ENCODE measurements around the gene ATG101. TPM values are rescaled to one million over a fixed set of nuclear protein-coding genes. Genes with fewer than 3 reads are reported as not detected.

The ATG101 gene
- total and polyA plus RNA-seq, 8 donors, result 7.6 to 105 (median 37.2) TPM

- Histone ChIP-seq H3K36me3 (peaks cover 0 to 22% (median 18%) of the 10 kb centered on the region in 4 donors), H3K4me1 (peaks cover 16 to 32% (median 23%) of the 10 kb centered on the region in 4 donors), H3K27me3 (peaks cover 0 to 11% (median 0%) of the 10 kb centered on the region in 3 donors), H3K27ac (peak overlapping the region; percentile 18 to 80 (median 70)), H3K9me3 (no peaks in the 10 kb centered on the region), H3K4me3 (no peak overlapping the region)
- TF ChIP-seq CTCF (IDR thresholded peaks at IDR 0.05) (peak in 5 of 7 experiments; percentile 92 to 97 (median 95)), POLR2A (IDR thresholded peaks at IDR 0.05) (no peak)
- 18 to 46% (median 39%) methylated on average over 9 to 11 of the region's 11 CpGs for whole genome bisulfite sequencing, 5 donors
- peak; percentile 61 to 84 for DNase-seq
- intact Hi-C loops (cut with DNase I; ENCODE audit: low total_unique reads), result loop anchor here (5.0 kb wide), 1 partner anchor 56 kb away; no protein-coding TSS in a partner anchor
These were observed 13.3 kb downstream of the ATG101 start for GRCh38 chr12:52082988-52083637.

- Histone ChIP-seq H3K27ac (no peak overlapping the region), H3K27me3 (peaks cover 0 to 16% (median 0%) of the 10 kb centered on the region in 3 donors), H3K4me3 (no peak overlapping the region), H3K36me3 (peaks cover 0 to 17% (median 13%) of the 10 kb centered on the region in 4 donors), H3K9me3 (no peaks in the 10 kb centered on the region), H3K4me1 (peaks cover 16 to 32% (median 23%) of the 10 kb centered on the region in 4 donors)
- intact Hi-C loops (cut with DNase I; ENCODE audit: low total_unique reads), result loop anchor here (5.0 kb wide), 1 partner anchor 56 kb away; no protein-coding TSS in a partner anchor
- no peak for TF ChIP-seq POLR2AphosphoS5 (IDR thresholded peaks at IDR 0.05)
- TF ChIP-seq CTCF (IDR thresholded peaks at IDR 0.05), result peak in 1 of 7 experiments; percentile 46
- TF ChIP-seq EP300 (IDR thresholded peaks at IDR 0.05), result no peak
- no peak for TF ChIP-seq POLR2A (IDR thresholded peaks at IDR 0.05)
- DNase-seq, result no peak
- WGBS, 5 donors, result 0 to 7% (median 2%) methylated on average over 2 of the region's 2 CpGs
These were observed 13.8 kb downstream of the ATG101 start for GRCh38 chr12:52083638-52083996.

- H3K36me3 ChIP-seq, result peaks cover 0 to 6% (median 2%) of the 10 kb centered on the region in 4 donors
- no peak overlapping the region for H3K4me3 ChIP-seq
- peaks cover 16 to 32% (median 23%) of the 10 kb centered on the region in 4 donors for H3K4me1 ChIP-seq
- no peak for DNase-seq
- WGBS, 5 donors, result 84 to 94% (median 91%) methylated on average over 9 of the region's 9 CpGs
- peaks cover 0 to 27% (median 0%) of the 10 kb centered on the region in 3 donors for H3K27me3 ChIP-seq
- TF ChIP-seq CTCF (IDR thresholded peaks at IDR 0.05) (no peak), POLR2A (IDR thresholded peaks at IDR 0.05) (no peak), EP300 (IDR thresholded peaks at IDR 0.05) (no peak), POLR2AphosphoS5 (IDR thresholded peaks at IDR 0.05) (no peak)
- intact Hi-C loops (cut with DNase I; ENCODE audit: low total_unique reads), result loop anchor here (5.0 kb wide), 1 partner anchor 57 kb away; no protein-coding TSS in a partner anchor
- no peaks in the 10 kb centered on the region for H3K9me3 ChIP-seq
- H3K27ac ChIP-seq, result no peak overlapping the region
These were observed 14.9 kb downstream of the ATG101 start for GRCh38 chr12:52084491-52085231.

GRCh38 chr12:52085682-52086180, 16.0 kb downstream of the ATG101 start:
- peaks cover 0 to 36% (median 0%) of the 10 kb centered on the region in 3 donors for H3K27me3 ChIP-seq
- no peak for DNase-seq
- H3K27ac ChIP-seq, result no peak overlapping the region
- peaks cover 16 to 28% (median 23%) of the 10 kb centered on the region in 4 donors for H3K4me1 ChIP-seq
- H3K36me3 ChIP-seq, result no peaks in the 10 kb centered on the region
- WGBS, 5 donors, result 84 to 92% (median 91%) methylated on average over 6 of the region's 6 CpGs
- intact Hi-C loops (cut with DNase I; ENCODE audit: low total_unique reads), result no loop called here
- H3K9me3 ChIP-seq, result no peaks in the 10 kb centered on the region
- H3K4me3 ChIP-seq, result no peak overlapping the region
- TF ChIP-seq CTCF (IDR thresholded peaks at IDR 0.05) (no peak), POLR2AphosphoS5 (IDR thresholded peaks at IDR 0.05) (no peak), EP300 (IDR thresholded peaks at IDR 0.05) (no peak), POLR2A (IDR thresholded peaks at IDR 0.05) (no peak)
